HL-60 (cell line): ENCODE results near the gene SLC41A1.

Experiments
- DNase-seq, 2 experiments: peaks; one replicate each; pipeline ENCODE4 v3.0.0-alpha.2; 2010 to 2020; ENCODE audit warnings: low read depth in 1 of 2, low spot score in 1 of 2
- H3K27ac ChIP-seq: fragments of 250-450 bp; sonication (Bioruptor Pico); replicated peaks from 2 replicates; pipeline ENCODE4 v1.5.1; 2020; ENCODE audit warnings: mild to moderate bottlenecking, moderate library complexity
- H3K27me3 ChIP-seq: fragments of 250-450 bp; sonication (Bioruptor Pico); 2 replicates; pipeline ENCODE4 v1.5.1; 2021; ENCODE audit warnings: mild to moderate bottlenecking, moderate library complexity; ENCODE audit not compliant: insufficient read depth, poor library complexity, severe bottlenecking
- H3K4me3 ChIP-seq: replicated peaks from 2 replicates; pipeline ENCODE4 v1.5.1; 2011; ENCODE audit warnings: mild to moderate bottlenecking, control low read depth, low read length; ENCODE audit not compliant: insufficient read depth
- GABPA ChIP-seq: IDR thresholded peaks from 2 replicates; pipeline ENCODE4 v1.6.1; 2012; ENCODE audit warnings: low read depth
- POLR2AphosphoS5 ChIP-seq: IDR thresholded peaks from 2 replicates; pipeline ENCODE4 v1.6.1; 2012; ENCODE audit warnings: low read depth
- SPI1 ChIP-seq: IDR thresholded peaks from 2 replicates; pipeline ENCODE4 v1.6.1; 2012; ENCODE audit warnings: low read depth, mild to moderate bottlenecking, borderline replicate concordance
- TF ChIP-seq, protein P1 (sequence below): IDR thresholded peaks from one replicate; pipeline ENCODE4 v1.5.1; 2011; ENCODE audit warnings: low read length, control low read depth, inconsistent platforms; ENCODE audit not compliant: insufficient read depth
- TF ChIP-seq, protein P2 (sequence below): IDR thresholded peaks from 2 replicates; pipeline ENCODE4 v1.6.1; 2012; ENCODE audit warnings: low read depth; ENCODE audit not compliant: insufficient replicate concordance

Gene SLC41A1

DNA sequence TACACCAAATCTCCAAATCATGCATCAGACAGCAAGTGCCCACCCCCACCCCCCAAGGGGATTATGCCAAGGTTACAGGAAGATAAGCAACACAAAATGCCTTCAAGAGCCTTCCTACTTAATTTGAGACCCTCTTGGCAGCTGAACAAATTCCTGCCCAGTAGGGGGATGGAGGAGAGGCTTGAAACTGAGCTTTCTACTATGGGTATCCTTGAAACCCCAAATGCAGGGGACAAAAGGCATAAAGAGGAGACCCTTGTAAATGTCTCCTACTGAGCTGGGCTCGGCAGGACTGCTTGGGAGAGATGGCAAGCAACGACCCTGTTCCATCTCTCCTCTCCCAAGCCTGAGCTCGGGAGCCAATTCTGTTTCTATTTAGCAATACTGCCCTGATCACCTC lies 3.5 kb downstream of the SLC41A1 start:
- no peak overlapping the region for H3K4me3 ChIP-seq
- peaks cover 42% of the 10 kb centered on the region for H3K27me3 ChIP-seq
- DNase-seq = no peak
- TF ChIP-seq, protein P1, sequence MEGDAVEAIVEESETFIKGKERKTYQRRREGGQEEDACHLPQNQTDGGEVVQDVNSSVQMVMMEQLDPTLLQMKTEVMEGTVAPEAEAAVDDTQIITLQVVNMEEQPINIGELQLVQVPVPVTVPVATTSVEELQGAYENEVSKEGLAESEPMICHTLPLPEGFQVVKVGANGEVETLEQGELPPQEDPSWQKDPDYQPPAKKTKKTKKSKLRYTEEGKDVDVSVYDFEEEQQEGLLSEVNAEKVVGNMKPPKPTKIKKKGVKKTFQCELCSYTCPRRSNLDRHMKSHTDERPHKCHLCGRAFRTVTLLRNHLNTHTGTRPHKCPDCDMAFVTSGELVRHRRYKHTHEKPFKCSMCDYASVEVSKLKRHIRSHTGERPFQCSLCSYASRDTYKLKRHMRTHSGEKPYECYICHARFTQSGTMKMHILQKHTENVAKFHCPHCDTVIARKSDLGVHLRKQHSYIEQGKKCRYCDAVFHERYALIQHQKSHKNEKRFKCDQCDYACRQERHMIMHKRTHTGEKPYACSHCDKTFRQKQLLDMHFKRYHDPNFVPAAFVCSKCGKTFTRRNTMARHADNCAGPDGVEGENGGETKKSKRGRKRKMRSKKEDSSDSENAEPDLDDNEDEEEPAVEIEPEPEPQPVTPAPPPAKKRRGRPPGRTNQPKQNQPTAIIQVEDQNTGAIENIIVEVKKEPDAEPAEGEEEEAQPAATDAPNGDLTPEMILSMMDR = no peak
- TF ChIP-seq POLR2AphosphoS5 (no peak), GABPA (no peak)
- no peak overlapping the region for H3K27ac ChIP-seq

DNA sequence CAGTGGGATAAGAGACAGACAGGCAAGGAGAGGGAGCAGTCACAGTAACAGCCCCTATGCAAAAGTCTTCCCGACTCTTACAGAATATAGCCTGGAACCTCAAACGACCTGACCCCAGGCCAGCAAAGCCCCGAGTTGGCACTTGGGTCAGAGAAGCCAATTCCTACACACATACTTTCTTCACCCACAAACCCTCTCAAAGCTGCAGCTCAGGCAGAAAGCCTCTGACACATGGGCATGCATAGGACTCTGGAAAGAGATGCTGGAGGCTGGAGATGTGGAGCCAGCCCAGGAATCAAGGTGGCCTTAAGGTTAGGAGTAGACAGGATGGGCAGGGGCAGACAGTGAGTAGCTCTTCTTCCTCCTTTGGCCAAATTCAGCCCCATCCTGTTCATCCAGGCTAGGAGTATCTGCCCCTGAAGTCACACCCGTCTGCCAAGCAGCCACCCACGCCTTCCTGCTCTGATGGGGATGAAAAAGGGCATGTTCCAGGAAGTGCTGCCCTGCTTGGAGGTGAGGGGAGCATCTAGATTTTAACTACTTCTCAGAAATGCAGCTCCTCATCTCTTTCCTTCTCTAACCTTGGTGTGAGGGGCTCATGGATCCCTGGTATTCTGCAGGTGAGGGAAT lies 7.8 kb downstream of the SLC41A1 start:
- peaks cover 15% of the 10 kb centered on the region for H3K27me3 ChIP-seq
- H3K27ac ChIP-seq = no peak overlapping the region
- TF ChIP-seq POLR2AphosphoS5 (no peak), SPI1 (no peak), GABPA (no peak)
- TF ChIP-seq, protein P1 = no peak
- TF ChIP-seq, protein P2, sequence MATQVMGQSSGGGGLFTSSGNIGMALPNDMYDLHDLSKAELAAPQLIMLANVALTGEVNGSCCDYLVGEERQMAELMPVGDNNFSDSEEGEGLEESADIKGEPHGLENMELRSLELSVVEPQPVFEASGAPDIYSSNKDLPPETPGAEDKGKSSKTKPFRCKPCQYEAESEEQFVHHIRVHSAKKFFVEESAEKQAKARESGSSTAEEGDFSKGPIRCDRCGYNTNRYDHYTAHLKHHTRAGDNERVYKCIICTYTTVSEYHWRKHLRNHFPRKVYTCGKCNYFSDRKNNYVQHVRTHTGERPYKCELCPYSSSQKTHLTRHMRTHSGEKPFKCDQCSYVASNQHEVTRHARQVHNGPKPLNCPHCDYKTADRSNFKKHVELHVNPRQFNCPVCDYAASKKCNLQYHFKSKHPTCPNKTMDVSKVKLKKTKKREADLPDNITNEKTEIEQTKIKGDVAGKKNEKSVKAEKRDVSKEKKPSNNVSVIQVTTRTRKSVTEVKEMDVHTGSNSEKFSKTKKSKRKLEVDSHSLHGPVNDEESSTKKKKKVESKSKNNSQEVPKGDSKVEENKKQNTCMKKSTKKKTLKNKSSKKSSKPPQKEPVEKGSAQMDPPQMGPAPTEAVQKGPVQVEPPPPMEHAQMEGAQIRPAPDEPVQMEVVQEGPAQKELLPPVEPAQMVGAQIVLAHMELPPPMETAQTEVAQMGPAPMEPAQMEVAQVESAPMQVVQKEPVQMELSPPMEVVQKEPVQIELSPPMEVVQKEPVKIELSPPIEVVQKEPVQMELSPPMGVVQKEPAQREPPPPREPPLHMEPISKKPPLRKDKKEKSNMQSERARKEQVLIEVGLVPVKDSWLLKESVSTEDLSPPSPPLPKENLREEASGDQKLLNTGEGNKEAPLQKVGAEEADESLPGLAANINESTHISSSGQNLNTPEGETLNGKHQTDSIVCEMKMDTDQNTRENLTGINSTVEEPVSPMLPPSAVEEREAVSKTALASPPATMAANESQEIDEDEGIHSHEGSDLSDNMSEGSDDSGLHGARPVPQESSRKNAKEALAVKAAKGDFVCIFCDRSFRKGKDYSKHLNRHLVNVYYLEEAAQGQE = no peak
- no peak for DNase-seq
- H3K4me3 ChIP-seq = no peak overlapping the region

DNA sequence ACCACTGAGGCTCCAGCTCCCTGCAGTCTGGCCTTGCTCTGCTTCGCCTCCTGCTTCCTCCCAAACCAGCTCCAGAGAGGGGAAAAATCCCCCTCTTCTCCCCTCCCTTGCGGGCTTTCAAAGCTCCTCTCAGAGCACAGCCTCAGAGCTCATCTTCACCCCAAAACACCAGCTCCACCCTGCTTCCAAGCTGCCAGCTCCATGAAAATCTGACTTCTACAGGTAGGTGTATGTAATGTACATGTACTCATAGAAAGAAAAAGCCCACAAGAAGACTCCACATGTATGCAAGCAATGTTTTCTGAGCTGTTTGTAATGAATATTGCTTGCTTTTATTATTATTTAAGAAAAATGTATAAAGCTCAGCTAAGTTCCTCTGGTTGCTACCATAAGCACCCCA lies 8.4 kb downstream of the SLC41A1 start:
- Histone ChIP-seq H3K4me3 (no peak overlapping the region), H3K27ac (no peak overlapping the region), H3K27me3 (peaks cover 9% of the 10 kb centered on the region)
- no peak for TF ChIP-seq GABPA
- TF ChIP-seq, protein P2 = no peak
- TF ChIP-seq SPI1 = no peak
- no peak for TF ChIP-seq POLR2AphosphoS5
- TF ChIP-seq, protein P1 = no peak
- DNase-seq = no peak

DNA sequence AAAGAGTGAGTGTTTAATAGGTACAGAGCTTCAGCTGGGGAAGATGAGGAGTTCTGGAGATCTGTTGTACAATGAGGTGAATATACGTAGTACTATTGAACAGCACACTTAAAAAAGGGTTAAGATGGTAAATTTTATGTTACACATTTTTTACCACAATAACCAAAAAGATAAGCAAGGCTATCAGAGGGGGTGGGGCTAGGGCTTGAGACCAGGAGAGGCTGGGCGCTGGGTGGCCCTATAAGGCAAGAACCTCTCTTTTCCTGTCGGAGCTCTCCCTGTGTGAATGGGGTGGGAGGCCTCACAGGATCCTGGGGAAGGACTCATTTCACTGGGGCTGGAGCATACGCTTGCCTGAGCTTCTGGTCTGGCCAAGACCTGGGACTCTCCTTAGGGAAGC lies 9.0 kb downstream of the SLC41A1 start:
- TF ChIP-seq GABPA (no peak), SPI1 (no peak), POLR2AphosphoS5 (no peak)
- TF ChIP-seq, protein P2 = no peak
- TF ChIP-seq, protein P1 = no peak
- H3K27ac ChIP-seq = no peak overlapping the region

More for the DNA sequence above, 9.0 kb downstream of the SLC41A1 start:
- no peak for DNase-seq
- H3K27me3 ChIP-seq = peaks cover 7% of the 10 kb centered on the region
- no peak overlapping the region for H3K4me3 ChIP-seq
